ENCODE results near the gene C1QTNF9. TPM values are rescaled to one million over a fixed set of nuclear protein-coding genes. Genes with fewer than 3 reads are reported as not detected.

C1QTNF9 gene
- total and polyA plus RNA-seq, 4 donors: 0.03 to 0.28 (median 0.20) TPM; not detected in 1

DNA sequence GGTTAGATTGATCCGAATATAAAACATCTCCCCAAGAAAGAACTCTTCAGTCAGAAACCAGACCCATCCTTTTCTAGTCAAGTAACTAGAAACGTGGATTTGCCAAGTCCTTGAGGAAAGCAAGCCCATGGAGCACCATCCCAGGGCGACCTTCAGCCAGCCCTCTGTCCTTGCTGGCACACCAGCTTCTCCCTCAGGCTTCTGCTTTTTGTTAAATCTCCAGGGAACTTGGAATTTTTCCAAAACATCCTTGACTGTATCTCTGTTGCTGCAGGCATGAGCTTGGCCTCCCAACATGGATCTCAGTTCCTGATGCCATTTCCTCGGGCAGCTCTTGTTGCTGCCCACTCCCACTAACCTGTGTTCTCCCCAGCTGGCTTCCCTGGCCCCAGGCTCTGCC lies 27.1 kb upstream of the C1QTNF9 start:
- Histone ChIP-seq H3K36me3 (ENCODE audit: control insufficient read depth in 4 of 4, insufficient read depth in 4 of 4, low read length in 4 of 4) (peaks cover 0 to 37% (median 6%) of the 10 kb centered on the region in 4 donors), H3K9me3 (ENCODE audit: control insufficient read depth in 4 of 4, insufficient read depth in 3 of 4, low read length in 3 of 4) (no peaks in the 10 kb centered on the region), H3K27ac (ENCODE audit: low read depth in 1 of 2, low read length in 1 of 2) (no peak overlapping the region), H3K4me3 (no peak overlapping the region), H3K4me1 (ENCODE audit: control insufficient read depth in 5 of 5, insufficient read depth in 5 of 5, low read length in 5 of 5) (peaks cover 0 to 13% (median 0%) of the 10 kb centered on the region in 5 donors), H3K9ac (ENCODE audit: insufficient read depth in 1 of 2, low read length in 2 of 2) (no peak overlapping the region), H3K27me3 (ENCODE audit: control insufficient read depth in 3 of 3, insufficient read depth in 3 of 3, low read length in 2 of 3) (no peaks in the 10 kb centered on the region)
- WGBS, 2 donors: 81 to 85% methylated on average over 4 of the region's 4 CpGs
- DNase-seq (no peak), ATAC-seq (ENCODE audit: insufficient read depth, low FRiP score) (no peak)
- TF ChIP-seq, protein P1, sequence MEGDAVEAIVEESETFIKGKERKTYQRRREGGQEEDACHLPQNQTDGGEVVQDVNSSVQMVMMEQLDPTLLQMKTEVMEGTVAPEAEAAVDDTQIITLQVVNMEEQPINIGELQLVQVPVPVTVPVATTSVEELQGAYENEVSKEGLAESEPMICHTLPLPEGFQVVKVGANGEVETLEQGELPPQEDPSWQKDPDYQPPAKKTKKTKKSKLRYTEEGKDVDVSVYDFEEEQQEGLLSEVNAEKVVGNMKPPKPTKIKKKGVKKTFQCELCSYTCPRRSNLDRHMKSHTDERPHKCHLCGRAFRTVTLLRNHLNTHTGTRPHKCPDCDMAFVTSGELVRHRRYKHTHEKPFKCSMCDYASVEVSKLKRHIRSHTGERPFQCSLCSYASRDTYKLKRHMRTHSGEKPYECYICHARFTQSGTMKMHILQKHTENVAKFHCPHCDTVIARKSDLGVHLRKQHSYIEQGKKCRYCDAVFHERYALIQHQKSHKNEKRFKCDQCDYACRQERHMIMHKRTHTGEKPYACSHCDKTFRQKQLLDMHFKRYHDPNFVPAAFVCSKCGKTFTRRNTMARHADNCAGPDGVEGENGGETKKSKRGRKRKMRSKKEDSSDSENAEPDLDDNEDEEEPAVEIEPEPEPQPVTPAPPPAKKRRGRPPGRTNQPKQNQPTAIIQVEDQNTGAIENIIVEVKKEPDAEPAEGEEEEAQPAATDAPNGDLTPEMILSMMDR (IDR thresholded peaks at IDR 0.05; ENCODE audit: control extremely low read depth, extremely low read depth): no peak

DNA sequence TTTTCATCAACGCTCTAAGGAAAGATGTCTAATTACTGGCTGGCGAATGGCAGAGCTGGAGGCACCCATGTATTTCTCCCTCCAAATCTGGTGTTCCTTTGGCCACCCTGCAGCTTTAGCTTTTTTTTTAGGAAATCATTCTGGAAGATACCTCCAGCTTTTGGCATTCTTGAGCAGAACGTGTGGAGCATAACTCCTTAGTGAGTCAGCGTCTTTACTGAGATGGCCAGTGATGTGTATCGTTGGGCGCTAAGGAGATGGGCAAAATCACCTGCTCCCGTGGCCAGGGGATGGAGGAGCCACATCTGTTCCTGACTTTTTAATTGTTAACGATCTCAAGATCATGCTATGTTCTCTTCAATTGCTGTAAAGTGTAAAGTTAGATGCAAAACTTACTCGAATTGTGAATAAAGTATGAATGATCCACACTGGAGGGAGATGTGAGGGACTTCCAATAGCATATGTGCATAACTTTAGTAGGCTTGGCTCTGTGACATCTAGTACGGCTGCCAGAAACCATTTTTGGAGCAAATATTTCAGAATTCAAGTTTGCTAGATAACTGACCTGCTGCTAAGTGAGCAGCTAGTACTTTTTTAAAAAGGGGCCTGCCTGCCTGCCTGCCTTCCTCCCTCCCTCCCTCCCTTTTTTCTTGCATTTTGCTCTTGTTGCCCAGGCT lies 24.4 kb upstream of the C1QTNF9 start:
- DNase-seq (no peak), ATAC-seq (ENCODE audit: insufficient read depth, low FRiP score) (no peak)
- Histone ChIP-seq H3K27ac (ENCODE audit: low read depth in 1 of 2, low read length in 1 of 2) (no peak overlapping the region), H3K9ac (ENCODE audit: insufficient read depth in 1 of 2, low read length in 2 of 2) (no peak overlapping the region), H3K36me3 (ENCODE audit: control insufficient read depth in 4 of 4, insufficient read depth in 4 of 4, low read length in 4 of 4) (peaks cover 0 to 50% (median 12%) of the 10 kb centered on the region in 4 donors), H3K9me3 (ENCODE audit: control insufficient read depth in 4 of 4, insufficient read depth in 3 of 4, low read length in 3 of 4) (no peaks in the 10 kb centered on the region), H3K4me3 (no peak overlapping the region), H3K27me3 (ENCODE audit: control insufficient read depth in 3 of 3, insufficient read depth in 3 of 3, low read length in 2 of 3) (no peaks in the 10 kb centered on the region), H3K4me1 (ENCODE audit: control insufficient read depth in 5 of 5, insufficient read depth in 5 of 5, low read length in 5 of 5) (peaks cover 0 to 9% (median 0%) of the 10 kb centered on the region in 5 donors)
- TF ChIP-seq, protein P1 (IDR thresholded peaks at IDR 0.05; ENCODE audit: control extremely low read depth, extremely low read depth): no peak
- WGBS, 2 donors: 95 to 96% methylated on average over 10 of the region's 10 CpGs

DNA sequence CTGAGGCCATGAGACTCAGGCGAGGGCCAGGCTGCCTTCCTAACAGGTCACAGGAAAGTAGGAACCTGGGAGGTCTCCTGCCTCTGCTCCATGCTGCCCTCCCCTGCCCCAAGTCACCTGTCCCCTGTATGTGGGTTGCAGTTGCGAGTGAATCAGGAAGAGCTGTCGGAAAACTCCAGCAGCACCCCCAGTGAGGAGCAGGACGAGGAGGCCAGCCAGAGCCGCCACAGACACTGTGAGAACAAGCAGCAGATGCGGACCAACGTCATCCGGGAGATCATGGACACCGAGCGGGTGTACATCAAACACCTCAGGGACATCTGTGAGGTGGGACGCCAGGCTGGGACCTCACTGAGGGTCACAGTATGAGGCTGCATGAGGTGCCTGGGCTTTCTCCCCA lies 22.8 kb upstream of the C1QTNF9 start:
- H3K27me3 ChIP-seq (ENCODE audit: control insufficient read depth in 3 of 3, insufficient read depth in 3 of 3, low read length in 2 of 3): no peaks in the 10 kb centered on the region
- peaks cover 4 to 56% (median 14%) of the 10 kb centered on the region in 4 donors for H3K36me3 ChIP-seq (ENCODE audit: control insufficient read depth in 4 of 4, insufficient read depth in 4 of 4, low read length in 4 of 4)
- no peaks in the 10 kb centered on the region for H3K9me3 ChIP-seq (ENCODE audit: control insufficient read depth in 4 of 4, insufficient read depth in 3 of 4, low read length in 3 of 4)
- 97 to 98% methylated on average over 11 of the region's 11 CpGs for WGBS, 2 donors
- no peak overlapping the region for H3K9ac ChIP-seq (ENCODE audit: insufficient read depth in 1 of 2, low read length in 2 of 2)
- no peak overlapping the region for H3K4me3 ChIP-seq
- DNase-seq: no peak
- TF ChIP-seq, protein P1 (IDR thresholded peaks at IDR 0.05; ENCODE audit: control extremely low read depth, extremely low read depth): no peak
- peaks cover 0 to 3% (median 0%) of the 10 kb centered on the region in 5 donors for H3K4me1 ChIP-seq (ENCODE audit: control insufficient read depth in 5 of 5, insufficient read depth in 5 of 5, low read length in 5 of 5)
- ATAC-seq (ENCODE audit: insufficient read depth, low FRiP score): no peak
- no peak overlapping the region for H3K27ac ChIP-seq (ENCODE audit: low read depth in 1 of 2, low read length in 1 of 2)
